ENCODE data around the gene SLCO3A1. TPM values are rescaled to one million over a fixed set of nuclear protein-coding genes. Genes with fewer than 3 reads are reported as not detected.

Gene SLCO3A1
- total RNA-seq, 1 experiment from 2014 or later: 37.8 TPM

GRCh38 chr15:92153620-92154019 lies 300.1 kb downstream of the SLCO3A1 start:
- no peaks in the 10 kb centered on the region for H3K9me3 ChIP-seq (ENCODE audit: insufficient read depth, low read depth)
- ChIA-PET CTCF (no interaction called here), POLR2A (ENCODE audit: unreplicated experiment) (no interaction called here)
- no peak overlapping the region for H3K4me3 ChIP-seq
- H3K9me2 ChIP-seq (ENCODE audit: insufficient read depth): no peaks in the 10 kb centered on the region
- H3K4me1 ChIP-seq (replicated peaks; ENCODE audit: insufficient read depth): peaks cover 11% of the 10 kb centered on the region
- H2AFZ ChIP-seq: no peak overlapping the region
- H4K20me1 ChIP-seq (ENCODE audit: insufficient read depth): no peaks in the 10 kb centered on the region
- no peaks in the 10 kb centered on the region for H3K27me3 ChIP-seq (ENCODE audit: insufficient read depth, low read depth)
- H3K27ac ChIP-seq: no peak overlapping the region
- no peaks in the 10 kb centered on the region for H3K36me3 ChIP-seq (ENCODE audit: low read depth)
- intact Hi-C loops (cut with micrococcal nuclease; ENCODE audit: unreplicated experiment): no loop called here
- no TSS peak for BruUV-seq (replicated peaks)
- no peaks in the 10 kb centered on the region for H3K79me2 ChIP-seq (ENCODE audit: low read depth)
- H3F3A ChIP-seq (ENCODE audit: insufficient read depth, low read depth): peaks cover 4% of the 10 kb centered on the region; the same call in 1 of the 2 replicates
- DNase-seq: no peak
- TF ChIP-seq EZH2 (IDR thresholded peaks at IDR 0.05; ENCODE audit: low read depth): no peak
- H3K4me2 ChIP-seq: no peak overlapping the region

- no peaks in the 10 kb centered on the region for H3K79me2 ChIP-seq (ENCODE audit: low read depth)
- CTCF ChIA-PET: no interaction called here
- no peaks in the 10 kb centered on the region for H3K9me2 ChIP-seq (ENCODE audit: insufficient read depth)
- no peak for DNase-seq
- POLR2A ChIA-PET (ENCODE audit: unreplicated experiment): no interaction called here
- H3F3A ChIP-seq (ENCODE audit: insufficient read depth, low read depth): peaks cover 4% of the 10 kb centered on the region; the same call in 1 of the 2 replicates
- no peaks in the 10 kb centered on the region for H3K27me3 ChIP-seq (ENCODE audit: insufficient read depth, low read depth)
- H2AFZ ChIP-seq: no peak overlapping the region
- no peaks in the 10 kb centered on the region for H4K20me1 ChIP-seq (ENCODE audit: insufficient read depth)
- no peak overlapping the region for H3K27ac ChIP-seq
- no peak overlapping the region for H3K4me3 ChIP-seq
- H3K4me2 ChIP-seq: no peak overlapping the region
- BruUV-seq (replicated peaks): no TSS peak
- H3K4me1 ChIP-seq (replicated peaks; ENCODE audit: insufficient read depth): peaks cover 16% of the 10 kb centered on the region
- intact Hi-C loops (cut with micrococcal nuclease; ENCODE audit: unreplicated experiment): no loop called here
- no peaks in the 10 kb centered on the region for H3K36me3 ChIP-seq (ENCODE audit: low read depth)
- TF ChIP-seq EZH2 (IDR thresholded peaks at IDR 0.05; ENCODE audit: low read depth): no peak
- H3K9me3 ChIP-seq (ENCODE audit: insufficient read depth, low read depth): no peaks in the 10 kb centered on the region
Observed at GRCh38 chr15:92155934-92156333, 302.4 kb downstream of the SLCO3A1 start.

- no peaks in the 10 kb centered on the region for H3K9me2 ChIP-seq (ENCODE audit: insufficient read depth)
- H3F3A ChIP-seq (ENCODE audit: insufficient read depth, low read depth): peaks cover 4% of the 10 kb centered on the region; the same call in 1 of the 2 replicates
- no peaks in the 10 kb centered on the region for H3K36me3 ChIP-seq (ENCODE audit: low read depth)
- no peak for DNase-seq
- TF ChIP-seq CTCF (conservative IDR thresholded peaks at IDR 0.05): no peak
- TF ChIP-seq EZH2 (IDR thresholded peaks at IDR 0.05; ENCODE audit: low read depth): no peak
- H3K4me3 ChIP-seq: no peak overlapping the region
- no peaks in the 10 kb centered on the region for H3K79me2 ChIP-seq (ENCODE audit: low read depth)
- H3K9me3 ChIP-seq (ENCODE audit: insufficient read depth, low read depth): no peaks in the 10 kb centered on the region
- ChIA-PET CTCF (no interaction called here), POLR2A (ENCODE audit: unreplicated experiment) (interaction anchor here (0.6 to 0.7 kb wide), 3 partner anchors 17 to 749 kb away, joined by 4 to 10 read pairs (median 6); no protein-coding TSS in a partner anchor)
- H3K27ac ChIP-seq: peak overlapping the region; percentile 43
- TSS peak; percentile 97 for BruUV-seq (replicated peaks)
- no peak overlapping the region for H2AFZ ChIP-seq
- H3K27me3 ChIP-seq (ENCODE audit: insufficient read depth, low read depth): no peaks in the 10 kb centered on the region
- intact Hi-C loops (cut with micrococcal nuclease; ENCODE audit: unreplicated experiment): no loop called here
- H3K4me2 ChIP-seq: 0 out of 2 replicates have a peak overlapping the region, but pooled peaks have one; percentile 13
- no peaks in the 10 kb centered on the region for H4K20me1 ChIP-seq (ENCODE audit: insufficient read depth)
- peaks cover 16% of the 10 kb centered on the region for H3K4me1 ChIP-seq (replicated peaks; ENCODE audit: insufficient read depth)
Observed at GRCh38 chr15:92157666-92158298, 304.3 kb downstream of the SLCO3A1 start.

GRCh38 chr15:92158426-92158825 lies 304.9 kb downstream of the SLCO3A1 start:
- Histone ChIP-seq H3K79me2 (ENCODE audit: low read depth) (no peaks in the 10 kb centered on the region), H3K27me3 (ENCODE audit: insufficient read depth, low read depth) (no peaks in the 10 kb centered on the region), H3K4me1 (replicated peaks; ENCODE audit: insufficient read depth) (peaks cover 16% of the 10 kb centered on the region), H3K9me2 (ENCODE audit: insufficient read depth) (no peaks in the 10 kb centered on the region), H3K9me3 (ENCODE audit: insufficient read depth, low read depth) (no peaks in the 10 kb centered on the region), H4K20me1 (ENCODE audit: insufficient read depth) (no peaks in the 10 kb centered on the region), H3K4me3 (no peak overlapping the region), H3K36me3 (ENCODE audit: low read depth) (no peaks in the 10 kb centered on the region), H3K4me2 (peak overlapping the region; percentile 13; the same call in 1 of the 2 replicates), H2AFZ (no peak overlapping the region), H3F3A (ENCODE audit: insufficient read depth, low read depth) (peaks cover 4% of the 10 kb centered on the region; the same call in 1 of the 2 replicates), H3K27ac (peak overlapping the region; percentile 43)
- ChIA-PET CTCF (interaction anchor here (0.5 kb wide), 1 partner anchor 724 kb away, joined by 4 read pairs; no protein-coding TSS in a partner anchor), POLR2A (ENCODE audit: unreplicated experiment) (interaction anchor here (0.6 to 0.7 kb wide), 3 partner anchors 18 to 748 kb away, joined by 4 to 10 read pairs (median 6); no protein-coding TSS in a partner anchor)
- no peak for TF ChIP-seq EZH2 (IDR thresholded peaks at IDR 0.05; ENCODE audit: low read depth)
- no peak for TF ChIP-seq CTCF (conservative IDR thresholded peaks at IDR 0.05)
- intact Hi-C loops (cut with micrococcal nuclease; ENCODE audit: unreplicated experiment): no loop called here
- no TSS peak for BruUV-seq (replicated peaks)
- DNase-seq: peak; percentile 69 to 83

All from PC-9 (cell line).